ENCODE measurements around the gene MRC1. TPM values are rescaled to one million over a fixed set of nuclear protein-coding genes. Genes with fewer than 3 reads are reported as not detected.

The MRC1 gene
- total and polyA plus RNA-seq, 9 of the 15 experiments (the other 6 are each of a cell fraction or from before 2014, with no cell fraction given): 0.01 to 0.20 (median 0.03) TPM; not detected in 5

DNA sequence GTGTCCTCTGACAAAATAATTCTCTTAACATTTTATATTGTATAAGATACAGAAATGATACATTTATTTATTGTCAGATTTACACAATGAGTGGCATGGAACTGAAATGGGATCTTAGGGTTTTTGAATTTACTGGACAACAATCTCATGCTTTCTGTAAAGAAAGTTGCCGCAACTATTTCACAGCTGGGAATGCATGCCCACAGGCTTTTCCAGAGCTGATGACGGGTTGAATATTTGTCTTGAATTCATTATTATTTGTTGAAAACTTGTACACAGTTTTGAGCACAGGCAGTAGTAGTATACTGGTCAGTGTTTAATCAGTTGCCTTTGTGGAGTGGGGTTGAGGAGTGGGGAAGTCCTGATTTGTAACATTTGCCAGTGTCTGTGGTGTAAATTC lies 20.5 kb upstream of the MRC1 start (continued):
- TF ChIP-seq ZKSCAN8 (CRISPR knock-in tag; IDR thresholded peaks at IDR 0.05) (no peak), TAL1 (IDR thresholded peaks at IDR 0.05) (no peak), SRF (CRISPR knock-in tag; IDR thresholded peaks at IDR 0.05) (no peak), KDM2B (CRISPR knock-in tag; IDR thresholded peaks at IDR 0.05) (no peak), CLOCK (CRISPR knock-in tag; IDR thresholded peaks at IDR 0.05; ENCODE audit: borderline replicate concordance) (no peak), CREM (IDR thresholded peaks at IDR 0.05; ENCODE audit: low read depth) (no peak)

DNA sequence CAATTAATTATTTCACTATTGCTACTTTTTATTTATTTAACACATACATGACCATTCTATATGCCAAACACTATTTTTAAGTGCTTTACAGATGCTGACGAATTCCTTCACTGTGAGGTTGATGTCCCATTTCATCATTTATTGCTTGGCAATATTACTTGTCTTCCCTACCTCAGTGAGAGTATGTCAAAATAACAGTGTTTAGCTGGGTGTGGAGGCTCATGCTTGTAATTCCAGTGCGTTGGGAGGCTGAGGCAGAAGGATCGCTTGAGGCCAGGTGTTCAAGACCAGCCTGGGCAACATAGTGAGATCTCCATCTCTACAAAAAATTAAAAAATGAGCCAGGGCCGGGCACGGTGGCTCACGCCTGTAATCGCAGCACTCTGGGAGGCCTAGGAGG lies 19.8 kb upstream of the MRC1 start:
- H4K20me1 ChIP-seq (replicated peaks; ENCODE audit: control insufficient read depth, insufficient read depth, low read length): no peaks in the 10 kb centered on the region
- CTCF ChIA-PET (ENCODE audit: low intra/inter-chr PET ratio): no interaction called here

More for the DNA sequence above, 19.8 kb upstream of the MRC1 start:
- peaks cover 0 to 3% of the 10 kb centered on the region in 2 experiments; a peak in 1 of 5 replicates for H3K27me3 ChIP-seq (ENCODE audit: control insufficient read depth in 2 of 2, insufficient read depth in 2 of 2, low read length in 2 of 2)
- no peaks in the 10 kb centered on the region for H3K9me1 ChIP-seq (ENCODE audit: control insufficient read depth, insufficient read depth, low read length)
- H3K4me3 ChIP-seq: no peak overlapping the region
- BruUV-seq (replicated peaks): no TSS peak
- H3K4me2 ChIP-seq (ENCODE audit: insufficient read depth, low read length): no peak overlapping the region
- no peak overlapping the region for H2AFZ ChIP-seq (ENCODE audit: low read depth, low read length)
- 35% methylated on average over 7 of the region's 7 CpGs for WGBS (ENCODE audit: insufficient coverage, low coverage, missing lambda C conversion rate)
- H3K4me1 ChIP-seq (replicated peaks in 1 of 2; ENCODE audit: control insufficient read depth in 2 of 2, insufficient read depth in 2 of 2, low read length in 2 of 2): peaks cover 0 to 19% of the 10 kb centered on the region in 2 experiments; a peak in 3 of 5 replicates
- POLR2A ChIA-PET: interaction anchor here (0.6 kb wide), 1 partner anchor 10 kb away, joined by 5 read pairs; no protein-coding TSS in a partner anchor
- in situ Hi-C loops (cut with MboI) (no loop called here), intact Hi-C loops (cut with micrococcal nuclease) (no loop called here)
- no peak for ATAC-seq
- no peaks in the 10 kb centered on the region for H3K36me3 ChIP-seq (ENCODE audit: control insufficient read depth, insufficient read depth, low read length)
- DNase-seq (ENCODE audit: extremely low read depth in 1 of 4, low spot score in 3 of 4): no peak
- no peak overlapping the region for H3K27ac ChIP-seq (ENCODE audit: extremely low read depth, low read depth, low read length)
- no peaks in the 10 kb centered on the region for H3K9me3 ChIP-seq (replicated peaks; ENCODE audit: control insufficient read depth, insufficient read depth, low read depth, low read length)
- TF ChIP-seq NCOA1 (IDR thresholded peaks at IDR 0.05; ENCODE audit: low read depth) (no peak), TCF15 (CRISPR knock-in tag; IDR thresholded peaks at IDR 0.05) (no peak)
- no peaks in the 10 kb centered on the region for H3K79me2 ChIP-seq (ENCODE audit: control insufficient read depth, insufficient read depth, low read length)
- H3K9ac ChIP-seq (ENCODE audit: insufficient read depth in 1 of 2, low read depth in 2 of 2, low read length in 2 of 2): no peak overlapping the region
- no peak for FAIRE-seq

Measured in K562 (cell line).